ENCODE measurements around the gene TRIM17. TPM values are rescaled to one million over a fixed set of nuclear protein-coding genes. Genes with fewer than 3 reads are reported as not detected.

Gene TRIM17
- total and polyA plus RNA-seq, 2 donors (not counting 1 experiment from before 2014, with no cell fraction given): 0.12 to 0.17 TPM

DNA sequence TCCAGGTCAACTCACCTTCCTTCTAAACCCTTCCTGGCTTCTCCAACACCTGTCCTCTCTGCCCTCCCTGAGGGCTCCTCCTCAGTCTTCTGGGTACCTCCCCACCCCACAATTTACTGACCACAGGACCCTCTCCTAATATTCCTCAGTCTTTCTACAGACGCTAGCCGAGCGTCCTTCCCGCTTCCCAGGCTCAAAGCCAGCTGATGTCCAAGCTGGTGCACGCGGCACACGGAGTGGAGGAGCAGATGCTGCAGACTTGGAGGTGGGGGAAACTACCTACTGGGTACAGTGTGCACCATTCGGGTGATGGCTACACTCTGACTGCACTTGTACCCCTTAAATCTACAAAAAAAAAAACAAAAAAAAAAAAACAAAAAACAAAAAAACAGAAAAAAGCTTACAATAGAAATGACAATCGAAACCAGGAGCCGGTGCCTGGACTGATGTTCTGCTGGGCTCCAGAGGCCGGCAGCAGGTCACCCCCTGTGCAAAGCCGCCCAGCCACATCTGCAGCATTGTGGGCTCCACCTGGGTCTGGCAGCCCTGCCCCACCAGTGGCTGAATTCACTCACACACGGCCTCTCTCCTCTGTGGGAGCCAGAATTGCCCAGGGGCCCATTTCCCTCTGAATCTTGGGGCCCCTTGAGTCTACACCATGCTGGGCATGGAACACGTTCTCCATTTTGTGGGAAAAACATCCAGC lies 17.0 kb downstream of the TRIM17 start:
- H3K9ac ChIP-seq (ENCODE audit: insufficient read depth, low read length): no peak overlapping the region
- no peaks in the 10 kb centered on the region for H3K9me3 ChIP-seq (ENCODE audit: control insufficient read depth, insufficient read depth, low read depth, low read length)
- peaks cover 19% of the 10 kb centered on the region for H3K36me3 ChIP-seq (ENCODE audit: control insufficient read depth, insufficient read depth, low read length)
- no peak overlapping the region for H3K27ac ChIP-seq (ENCODE audit: insufficient read depth, low read length)
- H3K27me3 ChIP-seq (ENCODE audit: control insufficient read depth, insufficient read depth, low read length): no peaks in the 10 kb centered on the region
- H3K4me2 ChIP-seq (ENCODE audit: extremely low read depth, insufficient read depth, low read length): no peak overlapping the region
- no peaks in the 10 kb centered on the region for H4K20me1 ChIP-seq (ENCODE audit: control insufficient read depth, extremely low read depth, insufficient read depth, low read length)
- no peak for DNase-seq (ENCODE audit: low read depth in 2 of 2)
- TF ChIP-seq, protein P1, sequence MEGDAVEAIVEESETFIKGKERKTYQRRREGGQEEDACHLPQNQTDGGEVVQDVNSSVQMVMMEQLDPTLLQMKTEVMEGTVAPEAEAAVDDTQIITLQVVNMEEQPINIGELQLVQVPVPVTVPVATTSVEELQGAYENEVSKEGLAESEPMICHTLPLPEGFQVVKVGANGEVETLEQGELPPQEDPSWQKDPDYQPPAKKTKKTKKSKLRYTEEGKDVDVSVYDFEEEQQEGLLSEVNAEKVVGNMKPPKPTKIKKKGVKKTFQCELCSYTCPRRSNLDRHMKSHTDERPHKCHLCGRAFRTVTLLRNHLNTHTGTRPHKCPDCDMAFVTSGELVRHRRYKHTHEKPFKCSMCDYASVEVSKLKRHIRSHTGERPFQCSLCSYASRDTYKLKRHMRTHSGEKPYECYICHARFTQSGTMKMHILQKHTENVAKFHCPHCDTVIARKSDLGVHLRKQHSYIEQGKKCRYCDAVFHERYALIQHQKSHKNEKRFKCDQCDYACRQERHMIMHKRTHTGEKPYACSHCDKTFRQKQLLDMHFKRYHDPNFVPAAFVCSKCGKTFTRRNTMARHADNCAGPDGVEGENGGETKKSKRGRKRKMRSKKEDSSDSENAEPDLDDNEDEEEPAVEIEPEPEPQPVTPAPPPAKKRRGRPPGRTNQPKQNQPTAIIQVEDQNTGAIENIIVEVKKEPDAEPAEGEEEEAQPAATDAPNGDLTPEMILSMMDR (conservative IDR thresholded peaks at IDR 0.05 in 1 of 2, IDR thresholded peaks at IDR 0.05 in 1 of 2; ENCODE audit: low read depth in 1 of 2, low read length in 2 of 2): no peak
- TF ChIP-seq EZH2 (IDR thresholded peaks at IDR 0.05; ENCODE audit: low read length, missing control alignments): no peak
- peaks cover 38% of the 10 kb centered on the region for H3K79me2 ChIP-seq (ENCODE audit: control insufficient read depth, insufficient read depth, low read length)
- no peak overlapping the region for H3K4me3 ChIP-seq (replicated peaks in 1 of 4; ENCODE audit: control extremely low read depth in 1 of 4, insufficient read depth in 1 of 4, low read depth in 3 of 4, low read length in 4 of 4)
- H3K4me1 ChIP-seq (ENCODE audit: control insufficient read depth, extremely low read depth, insufficient read depth, low read length): peaks cover 2% of the 10 kb centered on the region
- no peak overlapping the region for H2AFZ ChIP-seq (ENCODE audit: low read length)

DNA sequence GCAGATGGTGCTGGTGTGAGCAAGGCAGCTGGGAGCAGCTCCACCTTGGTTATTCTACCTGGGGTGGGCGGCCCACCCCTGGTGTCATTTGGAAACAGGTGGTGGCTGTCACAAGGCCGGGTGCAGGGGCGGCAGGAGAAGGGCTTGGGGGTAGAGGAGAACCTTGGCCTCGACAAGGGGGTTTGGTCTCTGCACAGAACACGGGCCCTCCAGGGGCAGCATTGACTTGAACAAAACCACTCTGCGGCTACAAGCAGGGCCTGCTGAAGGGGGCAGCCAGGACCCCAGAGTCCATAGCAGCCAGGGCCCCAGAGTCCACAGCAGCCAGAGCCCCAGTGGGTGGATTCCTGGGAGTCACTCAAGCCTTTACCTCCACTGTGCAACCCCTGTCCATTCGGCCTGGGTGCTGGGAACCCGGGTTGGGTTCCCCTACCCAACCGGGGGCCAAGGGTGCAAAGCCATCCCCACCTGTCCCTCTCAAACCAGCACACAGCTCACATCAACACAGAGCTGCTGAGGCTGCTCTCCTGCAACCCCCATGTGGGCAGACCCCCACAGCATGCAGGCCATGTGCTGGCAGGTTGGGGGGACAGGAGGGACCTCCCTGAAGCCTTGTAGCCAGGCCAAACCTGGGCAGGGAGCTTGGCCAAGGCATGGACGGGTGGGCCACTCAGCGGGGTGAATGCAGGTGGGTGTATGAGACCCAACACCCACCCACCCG lies 17.8 kb downstream of the TRIM17 start:
- Histone ChIP-seq H4K20me1 (ENCODE audit: control insufficient read depth, extremely low read depth, insufficient read depth, low read length) (no peaks in the 10 kb centered on the region), H3K27ac (ENCODE audit: insufficient read depth, low read length) (no peak overlapping the region), H3K79me2 (ENCODE audit: control insufficient read depth, insufficient read depth, low read length) (peaks cover 30% of the 10 kb centered on the region), H3K4me2 (ENCODE audit: extremely low read depth, insufficient read depth, low read length) (no peak overlapping the region), H3K4me1 (ENCODE audit: control insufficient read depth, extremely low read depth, insufficient read depth, low read length) (peaks cover under 1% of the 10 kb centered on the region), H3K27me3 (ENCODE audit: control insufficient read depth, insufficient read depth, low read length) (no peaks in the 10 kb centered on the region), H3K4me3 (replicated peaks in 1 of 4; ENCODE audit: control extremely low read depth in 1 of 4, insufficient read depth in 1 of 4, low read depth in 3 of 4, low read length in 4 of 4) (no peak overlapping the region), H3K9ac (ENCODE audit: insufficient read depth, low read length) (no peak overlapping the region), H3K9me3 (ENCODE audit: control insufficient read depth, insufficient read depth, low read depth, low read length) (no peaks in the 10 kb centered on the region), H3K36me3 (ENCODE audit: control insufficient read depth, insufficient read depth, low read length) (peaks cover 19% of the 10 kb centered on the region), H2AFZ (ENCODE audit: low read length) (no peak overlapping the region)
- no peak for DNase-seq (ENCODE audit: low read depth in 2 of 2)
- no peak for TF ChIP-seq EZH2 (IDR thresholded peaks at IDR 0.05; ENCODE audit: low read length, missing control alignments)
- TF ChIP-seq, protein P1 (conservative IDR thresholded peaks at IDR 0.05 in 1 of 2, IDR thresholded peaks at IDR 0.05 in 1 of 2; ENCODE audit: low read depth in 1 of 2, low read length in 2 of 2): no peak

DNA sequence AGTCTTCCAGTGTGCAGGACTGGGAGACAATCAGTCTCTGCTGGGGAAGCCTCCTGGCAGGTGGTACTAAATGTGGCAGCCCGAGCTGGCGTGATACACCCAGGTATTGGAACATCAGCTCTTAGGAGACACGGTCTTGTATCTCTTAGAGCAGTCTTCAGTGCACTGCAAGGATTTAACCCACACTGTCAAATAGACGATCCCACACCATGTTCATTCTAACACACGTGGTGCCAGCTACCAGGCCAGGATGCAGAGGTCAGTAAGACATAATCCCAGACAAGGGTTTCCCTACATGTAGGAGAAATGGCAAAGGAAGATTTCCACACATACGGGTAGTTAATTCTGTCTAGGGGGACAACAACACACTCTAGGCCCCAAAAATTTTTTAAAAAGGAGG lies 18.7 kb downstream of the TRIM17 start:
- Histone ChIP-seq H3K9ac (ENCODE audit: insufficient read depth, low read length) (no peak overlapping the region), H3K9me3 (ENCODE audit: control insufficient read depth, insufficient read depth, low read depth, low read length) (no peaks in the 10 kb centered on the region), H2AFZ (ENCODE audit: low read length) (no peak overlapping the region), H4K20me1 (ENCODE audit: control insufficient read depth, extremely low read depth, insufficient read depth, low read length) (no peaks in the 10 kb centered on the region), H3K36me3 (ENCODE audit: control insufficient read depth, insufficient read depth, low read length) (peaks cover 19% of the 10 kb centered on the region), H3K4me1 (ENCODE audit: control insufficient read depth, extremely low read depth, insufficient read depth, low read length) (peaks cover 6% of the 10 kb centered on the region), H3K79me2 (ENCODE audit: control insufficient read depth, insufficient read depth, low read length) (peaks cover 23% of the 10 kb centered on the region), H3K27me3 (ENCODE audit: control insufficient read depth, insufficient read depth, low read length) (no peaks in the 10 kb centered on the region), H3K4me3 (replicated peaks in 1 of 4; ENCODE audit: control extremely low read depth in 1 of 4, insufficient read depth in 1 of 4, low read depth in 3 of 4, low read length in 4 of 4) (no peak overlapping the region), H3K27ac (ENCODE audit: insufficient read depth, low read length) (no peak overlapping the region), H3K4me2 (ENCODE audit: extremely low read depth, insufficient read depth, low read length) (no peak overlapping the region)
- no peak for DNase-seq (ENCODE audit: low read depth in 2 of 2)
- no peak for TF ChIP-seq EZH2 (IDR thresholded peaks at IDR 0.05; ENCODE audit: low read length, missing control alignments)
- TF ChIP-seq, protein P1 (conservative IDR thresholded peaks at IDR 0.05 in 1 of 2, IDR thresholded peaks at IDR 0.05 in 1 of 2; ENCODE audit: low read depth in 1 of 2, low read length in 2 of 2): no peak
